GM19025 (cell line): ENCODE results near the gene PHC3.
"Not testable (repeated sequence)": the region's sequence is repeated elsewhere in the genome, so short reads cannot be mapped to it uniquely, and the experiment has no call there.

ENCODE experiments used
- ATAC-seq: cut with Tn5 transposase; IDR thresholded peaks from one replicate; pipeline ENCODE4 v1.9.1; 2021; ENCODE audit warnings: mild to moderate bottlenecking, low read depth, moderate library complexity; ENCODE audit not compliant: unreplicated experiment

PHC3 gene

GRCh38 chr3:170130532-170130931, 51.0 kb downstream of the PHC3 start:
- no peak for ATAC-seq

- ATAC-seq, result peak; percentile 37
These were observed 52.5 kb downstream of the PHC3 start for GRCh38 chr3:170128977-170129431.

GRCh38 chr3:170128259-170128976, 53.1 kb downstream of the PHC3 start:
- ATAC-seq, result peak; percentile 87

- no peak for ATAC-seq
These were observed 64.4 kb downstream of the PHC3 start for GRCh38 chr3:170117134-170117533.

- ATAC-seq, result not testable (repeated sequence)
These were observed 67.4 kb downstream of the PHC3 start for GRCh38 chr3:170114165-170114564.

GRCh38 chr3:170111147-170111771, 70.3 kb downstream of the PHC3 start:
- ATAC-seq, result no peak

- no peak for ATAC-seq
These were observed 71.8 kb downstream of the PHC3 start for GRCh38 chr3:170109579-170110293.

- ATAC-seq, result no peak
These were observed 72.6 kb downstream of the PHC3 start for GRCh38 chr3:170108955-170109354.

- no peak for ATAC-seq
These were observed 73.6 kb downstream of the PHC3 start for GRCh38 chr3:170107941-170108340.

- ATAC-seq, result no peak
These were observed 79.1 kb downstream of the PHC3 start for GRCh38 chr3:170102431-170102830.

- ATAC-seq, result no peak
These were observed 80.6 kb downstream of the PHC3 start for GRCh38 chr3:170100944-170101343.

GRCh38 chr3:170098753-170099152, 82.8 kb downstream of the PHC3 start:
- ATAC-seq, result no peak

GRCh38 chr3:170096342-170096741, 85.2 kb downstream of the PHC3 start:
- ATAC-seq, result no peak

- ATAC-seq, result no peak
These were observed 85.8 kb downstream of the PHC3 start for GRCh38 chr3:170095771-170096170.

GRCh38 chr3:170092907-170093306, 88.6 kb downstream of the PHC3 start:
- ATAC-seq, result no peak

- no peak for ATAC-seq
These were observed 90.9 kb downstream of the PHC3 start for GRCh38 chr3:170090601-170090981.

- no peak for ATAC-seq
These were observed 91.5 kb downstream of the PHC3 start for GRCh38 chr3:170089862-170090600.

GRCh38 chr3:170085396-170085795, 96.1 kb downstream of the PHC3 start:
- ATAC-seq, result no peak

- no peak for ATAC-seq
These were observed 98.2 kb downstream of the PHC3 start for GRCh38 chr3:170083343-170083742.

- no peak for ATAC-seq
These were observed 100.3 kb downstream of the PHC3 start for GRCh38 chr3:170081079-170081741.
